Smooth muscle cell of the brain vasculature (primary cell): Measurements from ENCODE around the gene RHOXF2.
"Not testable (repeated sequence)": the region's sequence is repeated elsewhere in the genome, so short reads cannot be mapped to it uniquely, and the experiment has no call there.

ENCODE experiments used
- DNase-seq: peaks from one replicate; pipeline ENCODE4 v3.0.0-alpha.2; 2012; ENCODE audit warnings: low read depth, low spot score

Gene RHOXF2, protein sequence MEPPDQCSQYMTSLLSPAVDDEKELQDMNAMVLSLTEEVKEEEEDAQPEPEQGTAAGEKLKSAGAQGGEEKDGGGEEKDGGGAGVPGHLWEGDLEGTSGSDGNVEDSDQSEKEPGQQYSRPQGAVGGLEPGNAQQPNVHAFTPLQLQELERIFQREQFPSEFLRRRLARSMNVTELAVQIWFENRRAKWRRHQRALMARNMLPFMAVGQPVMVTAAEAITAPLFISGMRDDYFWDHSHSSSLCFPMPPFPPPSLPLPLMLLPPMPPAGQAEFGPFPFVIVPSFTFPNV

DNA sequence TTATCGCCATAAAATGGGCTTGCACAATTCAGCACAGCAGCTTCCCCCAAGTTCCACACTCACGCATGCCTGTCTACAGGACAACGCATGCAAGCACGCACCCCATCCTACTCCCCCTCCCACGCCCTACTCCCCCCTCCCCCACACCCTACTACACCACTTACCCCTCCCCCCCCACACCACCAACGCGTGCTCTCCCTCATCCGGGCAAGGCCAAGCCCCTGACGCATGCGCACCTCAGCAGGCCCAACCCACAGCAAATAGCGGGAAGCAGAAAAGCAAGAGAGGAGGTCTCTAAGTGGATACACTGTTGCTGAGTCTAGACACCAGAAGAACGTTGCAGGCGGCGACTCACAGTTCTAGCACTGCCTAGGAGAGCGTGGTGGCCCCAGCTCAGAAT lies at the start of gene RHOXF2:
Gene RHOXF2, plus strand, starts transcription at position 301 of the 400 bp plus-strand sequence. CDS start 138 bp downstream, outside the sequence.
- not testable (repeated sequence) for DNase-seq

GRCh38 chrX:120109378-120109777 lies 49.0 kb upstream of the RHOXF2 start:
- no peak for DNase-seq

- DNase-seq: no peak
These were observed 46.8 kb upstream of the RHOXF2 start for GRCh38 chrX:120111611-120112010.

GRCh38 chrX:120115438-120115963 lies 42.9 kb upstream of the RHOXF2 start, which contains the start of gene RHOXF1:
TSS of gene RHOXF1 (minus strand) at chrX:120115913. CDS start at chrX:120115862, 51 bp downstream.
- no peak for DNase-seq

DNA sequence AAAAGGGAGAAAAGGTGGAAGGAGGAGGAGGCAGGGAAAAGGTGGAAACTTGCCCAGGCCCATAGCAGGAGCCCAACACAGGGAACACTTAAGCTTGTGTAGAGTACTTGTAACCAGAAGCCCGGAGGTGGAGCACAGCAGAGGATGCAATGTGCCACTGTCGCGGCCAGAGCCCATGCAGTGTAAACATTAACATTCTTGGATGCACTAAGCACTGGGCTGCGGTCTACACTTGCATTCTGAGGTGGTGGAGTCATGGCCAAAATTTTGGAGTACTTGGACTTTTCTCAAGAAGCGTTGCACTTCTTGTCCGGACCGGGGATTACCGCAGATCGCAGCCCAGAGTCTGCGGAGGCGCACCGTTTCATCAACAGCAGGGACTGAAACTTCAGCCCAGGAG lies 38.2 kb upstream of the RHOXF2 start:
- no peak for DNase-seq

GRCh38 chrX:120125444-120125843 lies 33.0 kb upstream of the RHOXF2 start:
- no peak for DNase-seq

DNA sequence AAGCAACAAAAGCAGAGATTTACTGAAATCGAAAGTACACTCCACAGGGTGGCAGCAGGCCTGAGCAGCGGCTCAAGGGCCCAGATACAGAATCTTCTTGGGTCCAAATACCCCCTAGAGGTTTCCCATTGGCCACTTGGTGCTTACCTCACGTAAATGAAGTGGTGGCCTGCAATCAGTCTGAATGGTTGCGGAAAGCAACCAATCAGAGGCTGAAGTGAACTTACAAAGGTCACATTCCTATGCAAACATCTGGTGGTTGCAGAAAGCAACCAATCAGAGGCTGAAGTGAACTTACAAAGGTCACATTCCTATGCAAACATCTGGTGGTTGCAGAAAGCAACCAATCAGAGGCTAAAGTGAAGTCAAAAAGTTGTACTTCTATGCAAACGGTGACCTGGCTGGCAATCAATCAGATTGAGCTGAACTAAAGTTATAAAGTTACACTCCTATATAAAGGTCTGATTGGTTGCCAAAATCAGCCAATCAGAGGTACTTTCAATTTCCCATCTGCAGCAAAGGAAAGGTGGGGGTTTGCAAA lies 30.0 kb upstream of the RHOXF2 start:
- DNase-seq: not testable (repeated sequence)

DNA sequence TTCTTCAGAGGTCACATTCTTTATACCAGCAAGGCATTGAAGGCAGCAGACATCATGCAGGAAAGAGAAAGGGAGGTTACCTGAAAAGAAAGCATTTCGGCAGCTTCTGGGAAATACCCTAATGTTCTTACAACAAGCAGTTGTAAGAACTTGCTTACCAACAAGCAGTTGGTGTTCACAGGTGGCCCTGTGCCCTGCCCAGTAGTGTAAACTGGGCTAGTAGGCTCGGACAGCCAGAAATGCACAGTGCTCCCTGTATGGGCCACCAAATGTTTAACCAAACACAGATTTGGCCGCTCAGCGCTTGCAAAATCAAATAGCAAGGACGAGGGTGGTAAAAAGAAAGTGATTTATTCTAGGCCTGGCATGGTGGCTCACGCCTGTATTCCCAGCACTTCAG lies 22.3 kb upstream of the RHOXF2 start:
- no peak for DNase-seq

GRCh38 chrX:120136840-120137239 lies 21.6 kb upstream of the RHOXF2 start:
- DNase-seq: no peak

GRCh38 chrX:120137439-120137838 lies 21.0 kb upstream of the RHOXF2 start:
- no peak for DNase-seq

- no peak for DNase-seq
These were observed 18.0 kb upstream of the RHOXF2 start for GRCh38 chrX:120140293-120140981.

DNA sequence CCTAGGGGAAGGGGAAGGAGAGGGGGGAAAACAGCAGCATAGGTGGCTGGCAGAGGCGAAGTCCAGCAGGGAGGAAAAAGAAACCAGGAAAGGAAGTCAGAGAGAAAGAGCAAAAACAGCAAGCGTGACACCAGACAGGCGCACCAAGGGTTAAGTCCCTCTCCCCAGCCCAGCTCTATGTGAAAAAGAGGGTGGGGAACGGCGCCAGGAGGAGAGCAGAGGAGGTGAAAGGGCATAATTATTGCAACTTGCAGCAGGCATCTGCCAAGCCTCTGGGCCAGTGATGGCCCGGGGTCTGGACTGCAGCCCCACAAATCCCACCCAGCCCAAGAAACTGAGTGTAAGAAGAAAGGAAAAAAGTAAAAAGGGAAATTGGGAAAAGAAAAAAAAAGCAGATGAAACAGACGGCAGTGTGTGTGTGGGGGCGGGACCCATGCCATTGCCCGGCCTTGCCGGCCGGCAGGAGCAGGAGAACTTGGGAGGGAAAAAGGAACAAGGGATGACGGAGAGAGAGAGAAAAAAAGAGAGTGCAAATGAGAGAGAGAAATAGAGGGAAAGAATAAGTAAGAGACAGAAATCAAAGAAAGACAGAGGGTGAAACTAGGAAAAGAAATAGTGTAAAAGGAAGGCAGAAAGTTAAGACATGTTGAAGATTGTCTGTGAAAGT lies 14.1 kb upstream of the RHOXF2 start:
- no peak for DNase-seq

- no peak for DNase-seq
These were observed 13.0 kb upstream of the RHOXF2 start for GRCh38 chrX:120145295-120145925.

DNA sequence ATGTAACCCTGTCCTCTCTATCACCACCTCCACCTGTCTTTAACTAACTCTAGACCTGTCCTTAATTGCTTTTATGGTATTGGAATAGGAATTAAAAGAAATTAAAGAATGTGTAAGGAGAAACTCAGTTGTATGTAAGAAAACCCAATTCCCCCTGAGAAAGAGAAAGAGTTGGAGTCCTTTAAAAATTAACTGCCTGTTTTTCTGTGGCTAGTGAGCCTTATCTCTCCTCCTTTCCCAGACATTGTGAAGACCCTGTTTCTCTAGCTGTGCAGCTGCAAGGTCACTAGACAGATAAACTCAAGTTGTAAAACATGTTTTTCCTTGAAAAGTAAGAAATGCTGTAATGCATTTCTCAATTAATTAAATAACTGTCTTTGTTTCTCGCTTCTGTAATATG lies 12.1 kb upstream of the RHOXF2 start:
- DNase-seq: not testable (repeated sequence)

- no peak for DNase-seq
These were observed 10.9 kb upstream of the RHOXF2 start for GRCh38 chrX:120147537-120147936.

DNA sequence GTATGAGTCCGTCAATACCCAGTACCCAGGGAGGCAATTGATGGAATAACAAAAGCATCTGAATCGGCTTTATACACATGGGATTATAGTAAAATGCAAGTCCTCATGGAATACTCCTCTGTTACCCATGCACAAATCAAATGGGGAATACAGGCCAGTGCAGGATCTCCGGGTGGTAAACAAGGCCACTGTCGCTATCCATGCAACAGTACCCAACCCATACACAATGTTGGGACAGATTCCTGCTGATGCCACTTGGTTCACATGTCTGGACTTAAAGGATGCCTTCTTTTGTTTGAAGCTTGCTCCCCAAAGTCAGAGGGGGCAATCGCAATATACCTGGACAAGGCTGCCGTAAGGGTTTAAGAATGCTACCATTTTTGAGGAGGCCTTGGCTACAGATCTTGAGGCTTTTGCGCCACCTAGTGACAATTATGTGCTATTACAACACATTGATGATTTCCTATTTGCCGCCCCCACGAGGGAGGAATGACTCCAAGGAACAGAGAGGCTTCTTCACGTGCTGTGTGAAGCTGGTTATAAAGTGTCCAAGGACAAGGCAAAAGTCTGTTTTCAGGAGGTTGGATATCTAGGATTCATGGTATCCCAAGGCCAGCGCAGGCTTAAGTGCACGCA lies 8.2 kb upstream of the RHOXF2 start:
- DNase-seq: not testable (repeated sequence)

- not testable (repeated sequence) for DNase-seq
These were observed 673 bp downstream of the RHOXF2 start for GRCh38 chrX:120159086-120159485.

- not testable (repeated sequence) for DNase-seq
These were observed 34.8 kb downstream of the RHOXF2 start for GRCh38 chrX:120193254-120193653.

DNA sequence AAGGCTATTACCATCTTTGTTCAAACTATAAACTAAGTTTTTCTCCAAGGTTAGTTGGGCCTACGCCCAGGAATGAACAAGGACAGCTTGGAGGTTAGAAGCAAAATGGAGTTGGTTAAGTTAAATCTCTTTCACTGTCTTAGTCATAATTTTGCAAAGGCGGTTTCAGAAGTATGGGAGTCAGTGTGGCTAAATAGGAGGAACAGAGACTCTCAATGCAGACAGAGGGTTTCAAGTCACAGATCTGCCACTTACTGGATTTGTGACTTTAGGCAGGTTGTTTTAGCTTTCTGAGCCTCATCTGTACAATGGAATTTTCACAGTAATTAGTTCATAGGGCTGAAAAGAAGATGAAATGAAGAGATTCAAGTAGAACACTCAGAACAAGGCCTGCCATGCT lies 35.3 kb downstream of the RHOXF2 start:
- not testable (repeated sequence) for DNase-seq

DNA sequence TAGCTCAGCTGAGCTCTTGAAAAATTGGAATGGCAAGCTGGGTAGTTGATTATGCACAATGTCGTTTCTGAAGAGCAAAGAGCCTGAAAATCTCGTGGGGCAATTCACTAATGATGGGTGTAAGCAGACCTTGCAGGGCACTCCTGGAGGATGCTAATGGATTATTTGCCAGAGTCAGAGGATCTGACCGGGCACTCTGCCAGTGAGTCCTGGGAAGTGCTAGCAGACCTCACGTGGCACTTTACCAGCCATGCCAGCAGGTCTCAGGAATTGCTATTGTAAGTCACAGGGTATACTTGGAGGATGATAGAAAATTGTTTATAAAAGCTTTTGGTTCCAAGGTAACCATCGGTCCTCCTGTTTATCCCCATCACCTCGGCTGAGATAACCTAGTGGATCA lies 37.4 kb downstream of the RHOXF2 start:
- DNase-seq: not testable (repeated sequence)
